Spleen (tissue), 7 donors: Measurements from ENCODE around the gene PHRF1.

Experiments
- POLR2A ChIP-seq, 3 donors: fragments of 450-650 bp; IDR thresholded peaks; one replicate each; pipeline ENCODE4 v1.5.1; 2017; ENCODE audit warnings: antibody characterized with exemption in 3 of 3, mild to moderate bottlenecking in 1 of 3
- POLR2AphosphoS5 ChIP-seq, 3 donors: sonication (generic); formaldehyde crosslinking; IDR thresholded peaks; one replicate each; pipeline ENCODE4 v1.5.1; 2017; ENCODE audit warnings: antibody characterized with exemption in 3 of 3
- TF ChIP-seq, protein P1 (sequence below), 11 experiments: fragments of 200-600 bp in 7 of 11; fragments of 450-650 bp in 4 of 11; sonication (generic) in 4 of 11; IDR thresholded peaks in 8 of 11; conservative IDR thresholded peaks in 3 of 11; 1 replicate in 7 of 11; 2 replicates in 4 of 11; pipeline versions ENCODE4 v1.4.0 to v1.8.0; 2016 to 2021; ENCODE audit warnings: antibody characterized with exemption in 11 of 11, inconsistent platforms in 4 of 11, mild to moderate bottlenecking in 1 of 11
- donor health status: DM: no; HTN: no; CAD: no; lungs with moderate emphysema.
- donor health status: DM: no; HTN: no; CAD: no.
- donor health status: DM: no; HTN: no; CAD: no.

GRCh38 chr11:592501-592900 lies 16.2 kb downstream of the PHRF1 start:
- TF ChIP-seq, protein P1, sequence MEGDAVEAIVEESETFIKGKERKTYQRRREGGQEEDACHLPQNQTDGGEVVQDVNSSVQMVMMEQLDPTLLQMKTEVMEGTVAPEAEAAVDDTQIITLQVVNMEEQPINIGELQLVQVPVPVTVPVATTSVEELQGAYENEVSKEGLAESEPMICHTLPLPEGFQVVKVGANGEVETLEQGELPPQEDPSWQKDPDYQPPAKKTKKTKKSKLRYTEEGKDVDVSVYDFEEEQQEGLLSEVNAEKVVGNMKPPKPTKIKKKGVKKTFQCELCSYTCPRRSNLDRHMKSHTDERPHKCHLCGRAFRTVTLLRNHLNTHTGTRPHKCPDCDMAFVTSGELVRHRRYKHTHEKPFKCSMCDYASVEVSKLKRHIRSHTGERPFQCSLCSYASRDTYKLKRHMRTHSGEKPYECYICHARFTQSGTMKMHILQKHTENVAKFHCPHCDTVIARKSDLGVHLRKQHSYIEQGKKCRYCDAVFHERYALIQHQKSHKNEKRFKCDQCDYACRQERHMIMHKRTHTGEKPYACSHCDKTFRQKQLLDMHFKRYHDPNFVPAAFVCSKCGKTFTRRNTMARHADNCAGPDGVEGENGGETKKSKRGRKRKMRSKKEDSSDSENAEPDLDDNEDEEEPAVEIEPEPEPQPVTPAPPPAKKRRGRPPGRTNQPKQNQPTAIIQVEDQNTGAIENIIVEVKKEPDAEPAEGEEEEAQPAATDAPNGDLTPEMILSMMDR (IDR thresholded peaks at IDR 0.05 in 8 of 11, conservative IDR thresholded peaks at IDR 0.05 in 3 of 11), result no peak
- peak in 1 of 3 donors; percentile 43 for TF ChIP-seq POLR2AphosphoS5 (IDR thresholded peaks at IDR 0.05)
- no peak for TF ChIP-seq POLR2A (IDR thresholded peaks at IDR 0.05)
